Measurements from ENCODE around the gene USP8. TPM values are rescaled to one million over a fixed set of nuclear protein-coding genes. Genes with fewer than 3 reads are reported as not detected.

The USP8 gene
- 20.7 and 28.6 TPM in 2 replicates for total RNA-seq

GRCh38 chr15:50424066-50424890, at the start of gene USP8:
TSS of gene USP8 (plus strand) at chr15:50424405. CDS start at chr15:50439074, 14,669 bp downstream.

GRCh38 chr15:50546566-50546965, 122.4 kb downstream of the USP8 start, which contains the start of gene USP50:
TSS of gene USP50 (minus strand) at chr15:50546666. CDS start at chr15:50546525, 141 bp downstream.

Other genes starting within 250 kb of the USP8 start
- gene SLC27A2, start 242.2 kb upstream of the USP8 start, total RNA-seq, result under 0.01 and 0.50 TPM in 2 replicates
- gene HDC, start 158.7 kb upstream of the USP8 start, total RNA-seq, result not detected in 2 replicates
- gene GABPB1, start 69.2 kb upstream of the USP8 start, total RNA-seq, result 32.6 and 41.0 TPM in 2 replicates
- gene USP50, start 122.3 kb downstream of the USP8 start, total RNA-seq, result not detected in 2 replicates

All from bronchus fibroblast of lung (primary cell).